RWPE2 (cell line): ENCODE results near the gene ARPP21.

Source experiments
- ATAC-seq: fragments of 200-7000 bp; cut with Tn5 transposase; 3 replicates; pipeline ENCODE4 v1.9.1; 2021; ENCODE audit warnings: low read depth
- DNase-seq: peaks from one replicate; pipeline ENCODE4 v3.0.0-alpha.2; 2020; ENCODE audit warnings: low spot score
- H3K27ac ChIP-seq: fragments of 450-650 bp; 2 replicates; pipeline ENCODE4 v1.5.1; 2017; ENCODE audit warnings: mild to moderate bottlenecking; ENCODE audit not compliant: poor library complexity, severe bottlenecking
- H3K27me3 ChIP-seq: fragments of 250-450 bp; sonication (Bioruptor Pico); 2 replicates; pipeline ENCODE4 v1.5.1; 2021; ENCODE audit warnings: mild to moderate bottlenecking, moderate library complexity; ENCODE audit not compliant: insufficient read depth, poor library complexity, severe bottlenecking
- H3K36me3 ChIP-seq: fragments of 250-450 bp; sonication (Bioruptor Pico); 2 replicates; pipeline ENCODE4 v1.5.1; 2020; ENCODE audit warnings: low read depth, mild to moderate bottlenecking, moderate library complexity
- H3K4me1 ChIP-seq: fragments of 250-450 bp; sonication (Bioruptor Pico); 2 replicates; pipeline ENCODE4 v1.5.1; 2021; ENCODE audit warnings: mild to moderate bottlenecking, moderate library complexity; ENCODE audit not compliant: insufficient read depth, poor library complexity, severe bottlenecking
- H3K4me3 ChIP-seq: fragments of 250-450 bp; sonication (Bioruptor Pico); 2 replicates; pipeline ENCODE4 v1.5.1; 2021; ENCODE audit warnings: mild to moderate bottlenecking, moderate library complexity; ENCODE audit not compliant: severe bottlenecking
- H3K9me3 ChIP-seq: fragments of 250-450 bp; sonication (Bioruptor Pico); 2 replicates; pipeline ENCODE4 v1.5.1; 2021; ENCODE audit warnings: mild to moderate bottlenecking, moderate library complexity; ENCODE audit not compliant: severe bottlenecking
- CTCF ChIP-seq: fragments of 450-650 bp; IDR thresholded peaks from one replicate; pipeline ENCODE4 v1.5.1; 2017; ENCODE audit warnings: mild to moderate bottlenecking, moderate library complexity; ENCODE audit not compliant: poor library complexity, severe bottlenecking

ARPP21 gene

GRCh38 chr3:35743218-35743617, 103.9 kb downstream of the ARPP21 start:
- Histone ChIP-seq H3K27me3 (no peaks in the 10 kb centered on the region), H3K4me1 (no peaks in the 10 kb centered on the region), H3K27ac (no peak overlapping the region), H3K36me3 (no peaks in the 10 kb centered on the region), H3K9me3 (no peaks in the 10 kb centered on the region), H3K4me3 (no peak overlapping the region)
- no peak for ATAC-seq
- no peak for DNase-seq
- TF ChIP-seq CTCF = no peak

- Histone ChIP-seq H3K4me1 (no peaks in the 10 kb centered on the region), H3K36me3 (no peaks in the 10 kb centered on the region), H3K27me3 (no peaks in the 10 kb centered on the region), H3K27ac (no peak overlapping the region), H3K4me3 (no peak overlapping the region), H3K9me3 (no peaks in the 10 kb centered on the region)
- no peak for TF ChIP-seq CTCF
- no peak for DNase-seq
- no peak for ATAC-seq
Observed at GRCh38 chr3:35744419-35744818, 105.1 kb downstream of the ARPP21 start.

- Histone ChIP-seq H3K27me3 (peaks cover 2% of the 10 kb centered on the region), H3K9me3 (no peaks in the 10 kb centered on the region), H3K4me3 (no peak overlapping the region), H3K4me1 (no peaks in the 10 kb centered on the region), H3K27ac (no peak overlapping the region), H3K36me3 (no peaks in the 10 kb centered on the region)
- DNase-seq = no peak
- TF ChIP-seq CTCF = no peak
- no peak for ATAC-seq
Observed at GRCh38 chr3:35745351-35745750, 106.0 kb downstream of the ARPP21 start.

- Histone ChIP-seq H3K27ac (no peak overlapping the region), H3K27me3 (peaks cover 5% of the 10 kb centered on the region), H3K9me3 (no peaks in the 10 kb centered on the region), H3K36me3 (no peaks in the 10 kb centered on the region), H3K4me3 (no peak overlapping the region), H3K4me1 (no peaks in the 10 kb centered on the region)
- DNase-seq = no peak
- no peak for ATAC-seq
- TF ChIP-seq CTCF = no peak
Observed at GRCh38 chr3:35745802-35746484, 106.6 kb downstream of the ARPP21 start.

- Histone ChIP-seq H3K4me3 (no peak overlapping the region), H3K27me3 (peaks cover 5% of the 10 kb centered on the region), H3K36me3 (no peaks in the 10 kb centered on the region), H3K4me1 (no peaks in the 10 kb centered on the region), H3K9me3 (no peaks in the 10 kb centered on the region), H3K27ac (no peak overlapping the region)
- DNase-seq (no peak), ATAC-seq (no peak)
- TF ChIP-seq CTCF = no peak
Observed at GRCh38 chr3:35746492-35746891, 107.2 kb downstream of the ARPP21 start.
